KMS-11 (cell line): Measurements from ENCODE around the gene THAP3.
"Not testable (repeated sequence)": the region's sequence is repeated elsewhere in the genome, so short reads cannot be mapped to it uniquely, and the experiment has no call there.

ENCODE experiments used
- H2AFZ ChIP-seq: fragments of 200-600 bp; sonication (generic); 2 replicates; pipeline ENCODE4 v1.6.1; 2016; ENCODE audit warnings: antibody characterized with exemption, mixed run types, low read depth
- H3K27ac ChIP-seq: fragments of 200-600 bp; sonication (generic); 2 replicates; pipeline ENCODE4 v1.6.1; 2016; ENCODE audit warnings: mild to moderate bottlenecking, mixed run types
- H3K27me3 ChIP-seq: fragments of 200-600 bp; sonication (generic); 2 replicates; pipeline ENCODE4 v1.6.1; 2017; ENCODE audit warnings: mild to moderate bottlenecking, low read depth, mixed run types, moderate library complexity; ENCODE audit not compliant: insufficient read depth
- H3K36me3 ChIP-seq: fragments of 200-600 bp; sonication (generic); 2 replicates; pipeline ENCODE4 v1.6.1; 2017; ENCODE audit warnings: mild to moderate bottlenecking, mixed run types; ENCODE audit not compliant: insufficient read depth
- H3K4me1 ChIP-seq: fragments of 200-600 bp; sonication (generic); 2 replicates; pipeline ENCODE4 v1.6.1; 2016; ENCODE audit warnings: mild to moderate bottlenecking, low read depth, mixed run types; ENCODE audit not compliant: poor library complexity, severe bottlenecking
- H3K4me2 ChIP-seq: fragments of 200-600 bp; sonication (generic); 2 replicates; pipeline ENCODE4 v1.7.0; 2016; ENCODE audit warnings: mild to moderate bottlenecking, mixed run types
- H3K4me3 ChIP-seq: fragments of 200-600 bp; sonication (generic); IDR thresholded peaks from 2 replicates; pipeline ENCODE4 v1.6.1; 2017; ENCODE audit warnings: low read depth, low read length, mixed read lengths; ENCODE audit not compliant: insufficient read depth
- H3K79me2 ChIP-seq: fragments of 200-600 bp; sonication (generic); 2 replicates; pipeline ENCODE4 v1.6.1; 2016; ENCODE audit warnings: low read depth, mixed run types; ENCODE audit not compliant: insufficient read depth
- H3K9ac ChIP-seq: fragments of 200-600 bp; sonication (generic); 2 replicates; pipeline ENCODE4 v1.6.1; 2016; ENCODE audit warnings: mild to moderate bottlenecking, mixed run types
- H4K20me1 ChIP-seq: fragments of 200-600 bp; sonication (generic); 2 replicates; pipeline ENCODE4 v1.6.1; 2016; ENCODE audit warnings: mild to moderate bottlenecking, mixed run types; ENCODE audit not compliant: insufficient read depth
- CTCF ChIP-seq: fragments of 200-600 bp; sonication (generic); conservative IDR thresholded peaks from 2 replicates; pipeline ENCODE4 v1.6.1; 2017; ENCODE audit warnings: low read depth, mild to moderate bottlenecking, antibody characterized with exemption, low read length, moderate library complexity, mixed read lengths

Gene THAP3

GRCh38 chr1:6660415-6661049, 35.9 kb downstream of the THAP3 start:
- no peaks in the 10 kb centered on the region for H3K36me3 ChIP-seq
- peaks cover 12% of the 10 kb centered on the region; the same call in 1 of the 2 replicates for H3K79me2 ChIP-seq
- H3K4me1 ChIP-seq = no peaks in the 10 kb centered on the region
- no peaks in the 10 kb centered on the region for H4K20me1 ChIP-seq
- no peak overlapping the region for H3K27ac ChIP-seq
- no peak overlapping the region for H3K4me3 ChIP-seq
- no peaks in the 10 kb centered on the region for H3K27me3 ChIP-seq
- no peak overlapping the region for H2AFZ ChIP-seq
- TF ChIP-seq CTCF = no peak
- H3K9ac ChIP-seq = no peak overlapping the region
- no peak overlapping the region for H3K4me2 ChIP-seq

DNA sequence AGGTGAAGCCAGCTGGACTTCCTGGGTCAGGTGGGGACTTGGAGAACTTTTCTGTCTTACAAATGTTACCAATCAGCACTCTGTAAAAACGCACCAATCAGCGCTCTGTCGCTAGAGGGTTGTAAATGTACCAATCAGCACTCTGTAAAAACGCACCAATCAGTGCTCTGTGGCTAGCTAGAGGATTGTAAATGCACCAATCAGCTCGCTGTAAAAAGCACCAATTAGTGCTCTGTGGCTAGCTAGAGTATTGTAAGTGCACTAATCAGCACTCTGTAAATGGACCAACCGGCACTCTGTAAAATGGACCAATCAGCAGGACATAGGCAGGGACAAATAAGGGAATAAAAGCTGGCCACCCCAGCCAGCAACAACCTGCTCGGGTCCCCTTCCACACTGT, 37.8 kb downstream of the THAP3 start:
- not testable (repeated sequence) for H3K36me3 ChIP-seq, H3K9ac ChIP-seq, H3K4me1 ChIP-seq, H4K20me1 ChIP-seq, H2AFZ ChIP-seq, H3K4me2 ChIP-seq, H3K27me3 ChIP-seq, H3K4me3 ChIP-seq, H3K27ac ChIP-seq
- 0 out of 2 replicates have a peak, but pooled peaks cover 11% of the 10 kb centered on the region for H3K79me2 ChIP-seq

- Histone ChIP-seq H4K20me1 (no peaks in the 10 kb centered on the region), H3K9ac (no peak overlapping the region), H3K4me1 (peaks cover under 1% of the 10 kb centered on the region), H3K27ac (no peak overlapping the region), H3K4me2 (no peak overlapping the region), H3K4me3 (no peak overlapping the region), H2AFZ (no peak overlapping the region), H3K27me3 (no peaks in the 10 kb centered on the region), H3K79me2 (0 out of 2 replicates have a peak, but pooled peaks cover 11% of the 10 kb centered on the region), H3K36me3 (peaks cover under 1% of the 10 kb centered on the region; the same call in 1 of the 2 replicates)
- TF ChIP-seq CTCF = no peak
Observed at GRCh38 chr1:6666696-6667095, 42.0 kb downstream of the THAP3 start.

- Histone ChIP-seq H3K4me3 (no peak overlapping the region), H2AFZ (no peak overlapping the region), H3K79me2 (peaks cover 14% of the 10 kb centered on the region; the same call in 1 of the 2 replicates), H3K4me1 (peaks cover 5% of the 10 kb centered on the region), H4K20me1 (no peaks in the 10 kb centered on the region), H3K27me3 (no peaks in the 10 kb centered on the region), H3K36me3 (peaks cover 4% of the 10 kb centered on the region; the same call in 1 of the 2 replicates), H3K27ac (no peak overlapping the region), H3K9ac (no peak overlapping the region), H3K4me2 (no peak overlapping the region)
- no peak for TF ChIP-seq CTCF
Observed at GRCh38 chr1:6667139-6667538, 42.5 kb downstream of the THAP3 start.

GRCh38 chr1:6668503-6668902, 43.8 kb downstream of the THAP3 start:
- Histone ChIP-seq H3K27ac (no peak overlapping the region), H3K27me3 (no peaks in the 10 kb centered on the region), H3K4me3 (no peak overlapping the region), H4K20me1 (no peaks in the 10 kb centered on the region), H2AFZ (no peak overlapping the region), H3K36me3 (peaks cover 4% of the 10 kb centered on the region; the same call in 1 of the 2 replicates), H3K4me1 (peaks cover 18% of the 10 kb centered on the region), H3K4me2 (no peak overlapping the region), H3K79me2 (peaks cover 9% of the 10 kb centered on the region; the same call in 1 of the 2 replicates), H3K9ac (no peak overlapping the region)
- no peak for TF ChIP-seq CTCF
